Endothelial cell (in vitro differentiated cells): Measurements from ENCODE around the gene HM13. TPM values are rescaled to one million over a fixed set of nuclear protein-coding genes. Genes with fewer than 3 reads are reported as not detected.

Experiments used
- DNase-seq: peaks from one replicate; pipeline ENCODE4 v3.0.0; 2021; ENCODE audit warnings: low spot score
- H3K27ac Mint-ChIP-seq: one replicate; pipeline ENCODE4 v1.8.0; 2021; ENCODE audit warnings: mixed read lengths, inconsistent platforms; ENCODE audit not compliant: unreplicated experiment
- H3K27me3 Mint-ChIP-seq: one replicate; pipeline ENCODE4 v1.8.0; 2021; ENCODE audit warnings: mild to moderate bottlenecking, moderate library complexity, mixed read lengths, inconsistent platforms; ENCODE audit not compliant: unreplicated experiment
- H3K36me3 Mint-ChIP-seq: one replicate; pipeline ENCODE4 v1.8.0; 2021; ENCODE audit warnings: mild to moderate bottlenecking, low read depth, mixed read lengths, inconsistent platforms; ENCODE audit not compliant: unreplicated experiment
- H3K4me1 Mint-ChIP-seq: one replicate; pipeline ENCODE4 v1.8.0; 2021; ENCODE audit warnings: mild to moderate bottlenecking, mixed read lengths, inconsistent platforms; ENCODE audit not compliant: unreplicated experiment
- H3K4me3 Mint-ChIP-seq: one replicate; pipeline ENCODE4 v1.8.0; 2021; ENCODE audit warnings: mild to moderate bottlenecking, mixed read lengths, inconsistent platforms; ENCODE audit not compliant: unreplicated experiment
- H3K9me3 Mint-ChIP-seq: one replicate; pipeline ENCODE4 v1.8.0; 2021; ENCODE audit warnings: mixed read lengths, inconsistent platforms; ENCODE audit not compliant: unreplicated experiment
- total RNA-seq: library from RNA; stranded (reverse); fragmentation: NEBNext Ultra II Directional; extraction: Animal tissue kit (Norgen Biotek cat#: 25700); gene quantifications from one replicate; pipeline ENCODE4 v1.2.1, GENCODE V29; 2021; ENCODE audit not compliant: unreplicated experiment
- TF ChIP-seq, protein P1 (sequence below): fragments of 200-600 bp; sonication (generic); IDR thresholded peaks from one replicate; pipeline ENCODE4 v1.5.0; 2021; ENCODE audit warnings: antibody characterized with exemption; ENCODE audit not compliant: unreplicated experiment

HM13 gene
- total RNA-seq, 1 donor from 2014 or later: 153 TPM

- Mint-ChIP-seq H3K36me3 (peaks cover 6% of the 10 kb centered on the region), H3K27me3 (peaks cover 13% of the 10 kb centered on the region), H3K27ac (no peak overlapping the region), H3K9me3 (no peaks in the 10 kb centered on the region), H3K4me3 (no peak overlapping the region), H3K4me1 (peaks cover 12% of the 10 kb centered on the region)
- DNase-seq: no peak
- TF ChIP-seq, protein P1, sequence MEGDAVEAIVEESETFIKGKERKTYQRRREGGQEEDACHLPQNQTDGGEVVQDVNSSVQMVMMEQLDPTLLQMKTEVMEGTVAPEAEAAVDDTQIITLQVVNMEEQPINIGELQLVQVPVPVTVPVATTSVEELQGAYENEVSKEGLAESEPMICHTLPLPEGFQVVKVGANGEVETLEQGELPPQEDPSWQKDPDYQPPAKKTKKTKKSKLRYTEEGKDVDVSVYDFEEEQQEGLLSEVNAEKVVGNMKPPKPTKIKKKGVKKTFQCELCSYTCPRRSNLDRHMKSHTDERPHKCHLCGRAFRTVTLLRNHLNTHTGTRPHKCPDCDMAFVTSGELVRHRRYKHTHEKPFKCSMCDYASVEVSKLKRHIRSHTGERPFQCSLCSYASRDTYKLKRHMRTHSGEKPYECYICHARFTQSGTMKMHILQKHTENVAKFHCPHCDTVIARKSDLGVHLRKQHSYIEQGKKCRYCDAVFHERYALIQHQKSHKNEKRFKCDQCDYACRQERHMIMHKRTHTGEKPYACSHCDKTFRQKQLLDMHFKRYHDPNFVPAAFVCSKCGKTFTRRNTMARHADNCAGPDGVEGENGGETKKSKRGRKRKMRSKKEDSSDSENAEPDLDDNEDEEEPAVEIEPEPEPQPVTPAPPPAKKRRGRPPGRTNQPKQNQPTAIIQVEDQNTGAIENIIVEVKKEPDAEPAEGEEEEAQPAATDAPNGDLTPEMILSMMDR: no peak
These were observed 52.6 kb downstream of the HM13 start for GRCh38 chr20:31566658-31567379.

DNA sequence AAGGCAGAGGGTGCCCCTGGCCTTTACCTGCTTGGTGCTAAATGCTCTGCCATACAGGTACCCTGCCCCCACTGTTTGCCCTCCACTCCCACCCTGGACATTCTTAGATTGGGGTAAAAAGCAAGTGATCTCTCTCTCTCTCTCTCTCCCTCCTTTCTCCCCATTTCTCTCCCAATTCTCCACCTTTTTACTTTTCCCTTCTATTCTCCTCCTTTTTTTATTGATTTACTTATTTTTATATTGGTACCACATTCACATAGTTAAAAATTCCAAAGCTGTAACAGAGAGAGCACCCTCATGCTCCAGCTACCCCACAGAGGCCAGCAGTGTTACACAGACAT lies 53.1 kb downstream of the HM13 start:
- Mint-ChIP-seq H3K27me3 (peaks cover 17% of the 10 kb centered on the region), H3K4me1 (peaks cover 17% of the 10 kb centered on the region), H3K4me3 (no peak overlapping the region), H3K9me3 (no peaks in the 10 kb centered on the region), H3K27ac (no peak overlapping the region), H3K36me3 (peaks cover 6% of the 10 kb centered on the region)
- TF ChIP-seq, protein P1: no peak
- no peak for DNase-seq

- TF ChIP-seq, protein P1: no peak
- Mint-ChIP-seq H3K36me3 (peaks cover 6% of the 10 kb centered on the region), H3K4me3 (no peak overlapping the region), H3K27ac (peak overlapping the region; percentile 45), H3K9me3 (no peaks in the 10 kb centered on the region), H3K4me1 (peaks cover 18% of the 10 kb centered on the region), H3K27me3 (peaks cover 20% of the 10 kb centered on the region)
- DNase-seq: no peak
These were observed 53.9 kb downstream of the HM13 start for GRCh38 chr20:31568041-31568731.

- Mint-ChIP-seq H3K36me3 (peaks cover 6% of the 10 kb centered on the region), H3K4me3 (no peak overlapping the region), H3K9me3 (no peaks in the 10 kb centered on the region), H3K27ac (no peak overlapping the region), H3K27me3 (peaks cover 26% of the 10 kb centered on the region), H3K4me1 (peaks cover 23% of the 10 kb centered on the region)
- DNase-seq: no peak
- TF ChIP-seq, protein P1: no peak
These were observed 54.5 kb downstream of the HM13 start for GRCh38 chr20:31568773-31569162.
